ENCODE measurements around the gene PIP5K1B.

The PIP5K1B gene

GRCh38 chr9:69036799-69037198 is 331.8 kb downstream of the PIP5K1B start:
- peak overlapping the region; percentile 54 to 90; a peak in 3 of 4 replicates for H3K4me3 ChIP-seq (ENCODE audit: low read depth in 1 of 2, low read length in 2 of 2)
- peaks cover 33% of the 10 kb centered on the region for H3K79me2 ChIP-seq (ENCODE audit: insufficient read depth, low read length)
- TF ChIP-seq CTCF (IDR thresholded peaks at IDR 0.05; ENCODE audit: borderline replicate concordance, extremely low read depth, low read length, poor library complexity, severe bottlenecking) = no peak
- TF ChIP-seq EZH2 (IDR thresholded peaks at IDR 0.05; ENCODE audit: borderline replicate concordance, low read depth, low read length, severe bottlenecking) = no peak
- peak overlapping the region; percentile 76 for H3K4me2 ChIP-seq (ENCODE audit: insufficient read depth, low read length)
- no peaks in the 10 kb centered on the region for H3K27me3 ChIP-seq (ENCODE audit: insufficient read depth, low read length, poor library complexity)
- no peak overlapping the region for H3K27ac ChIP-seq (ENCODE audit: low read length)
- no peaks in the 10 kb centered on the region for H3K36me3 ChIP-seq (ENCODE audit: insufficient read depth, low read length)
- H3K4me1 ChIP-seq (ENCODE audit: insufficient read depth, low read length) = peaks cover 13% of the 10 kb centered on the region
- H4K20me1 ChIP-seq (ENCODE audit: insufficient read depth, low read length) = peaks cover 3% of the 10 kb centered on the region; the same call in 1 of the 2 replicates
- peak overlapping the region; percentile 92 for H2AFZ ChIP-seq (ENCODE audit: low read depth, low read length)
- H3K9me3 ChIP-seq (ENCODE audit: insufficient read depth, low read length, severe bottlenecking) = no peaks in the 10 kb centered on the region
- DNase-seq (no peak), ATAC-seq (ENCODE audit: insufficient read depth, low read depth) (no peak)
- H3K9ac ChIP-seq (ENCODE audit: low read depth, low read length) = peak overlapping the region; percentile 73

- H3K27me3 ChIP-seq (ENCODE audit: insufficient read depth, low read length, poor library complexity) = no peaks in the 10 kb centered on the region
- no peak overlapping the region for H3K4me2 ChIP-seq (ENCODE audit: insufficient read depth, low read length)
- no peak overlapping the region for H3K4me3 ChIP-seq (ENCODE audit: low read depth in 1 of 2, low read length in 2 of 2)
- TF ChIP-seq CTCF (IDR thresholded peaks at IDR 0.05; ENCODE audit: borderline replicate concordance, extremely low read depth, low read length, poor library complexity, severe bottlenecking) = no peak
- TF ChIP-seq EZH2 (IDR thresholded peaks at IDR 0.05; ENCODE audit: borderline replicate concordance, low read depth, low read length, severe bottlenecking) = no peak
- H3K4me1 ChIP-seq (ENCODE audit: insufficient read depth, low read length) = peaks cover 8% of the 10 kb centered on the region
- DNase-seq (no peak), ATAC-seq (ENCODE audit: insufficient read depth, low read depth) (no peak)
- no peaks in the 10 kb centered on the region for H3K36me3 ChIP-seq (ENCODE audit: insufficient read depth, low read length)
- H3K9me3 ChIP-seq (ENCODE audit: insufficient read depth, low read length, severe bottlenecking) = no peaks in the 10 kb centered on the region
- no peak overlapping the region for H3K9ac ChIP-seq (ENCODE audit: low read depth, low read length)
- peaks cover 3% of the 10 kb centered on the region; the same call in 1 of the 2 replicates for H4K20me1 ChIP-seq (ENCODE audit: insufficient read depth, low read length)
- peaks cover 30% of the 10 kb centered on the region for H3K79me2 ChIP-seq (ENCODE audit: insufficient read depth, low read length)
- no peak overlapping the region for H2AFZ ChIP-seq (ENCODE audit: low read depth, low read length)
- H3K27ac ChIP-seq (ENCODE audit: low read length) = no peak overlapping the region
These were observed 335.6 kb downstream of the PIP5K1B start for GRCh38 chr9:69040646-69041045.

GRCh38 chr9:69044240-69045219 is 339.5 kb downstream of the PIP5K1B start:
- Histone ChIP-seq H2AFZ (ENCODE audit: low read depth, low read length) (no peak overlapping the region), H4K20me1 (ENCODE audit: insufficient read depth, low read length) (no peaks in the 10 kb centered on the region; the same call in 1 of the 2 replicates), H3K9ac (ENCODE audit: low read depth, low read length) (no peak overlapping the region), H3K9me3 (ENCODE audit: insufficient read depth, low read length, severe bottlenecking) (no peaks in the 10 kb centered on the region), H3K27ac (ENCODE audit: low read length) (no peak overlapping the region), H3K4me3 (ENCODE audit: low read depth in 1 of 2, low read length in 2 of 2) (no peak overlapping the region), H3K4me2 (ENCODE audit: insufficient read depth, low read length) (no peak overlapping the region), H3K36me3 (ENCODE audit: insufficient read depth, low read length) (peaks cover 11% of the 10 kb centered on the region), H3K79me2 (ENCODE audit: insufficient read depth, low read length) (peaks cover 10% of the 10 kb centered on the region; the same call in 1 of the 2 replicates), H3K27me3 (ENCODE audit: insufficient read depth, low read length, poor library complexity) (no peaks in the 10 kb centered on the region), H3K4me1 (ENCODE audit: insufficient read depth, low read length) (no peaks in the 10 kb centered on the region)
- no peak for DNase-seq
- TF ChIP-seq CTCF (IDR thresholded peaks at IDR 0.05; ENCODE audit: borderline replicate concordance, extremely low read depth, low read length, poor library complexity, severe bottlenecking) = no peak
- TF ChIP-seq EZH2 (IDR thresholded peaks at IDR 0.05; ENCODE audit: borderline replicate concordance, low read depth, low read length, severe bottlenecking) = no peak
- no peak for ATAC-seq (ENCODE audit: insufficient read depth, low read depth)
